Endothelial cell of umbilical vein (primary cell): ENCODE measurements around the gene TBX21.
A peak's percentile ranks its signal among the peaks of the same experiment; 100 is the strongest.

ENCODE experiments used
- CTCF ChIP-seq, 2 donors: IDR thresholded peaks; 1 replicate in 1 of 2; 2 replicates in 1 of 2; pipeline ENCODE4 v1.5.1; 2011; ENCODE audit warnings: low read length in 2 of 2, mild to moderate bottlenecking in 2 of 2, moderate library complexity in 2 of 2, control low read depth in 1 of 2, inconsistent platforms in 1 of 2, low read depth in 1 of 2; ENCODE audit not compliant: insufficient read depth in 1 of 2; ENCODE audit errors: extremely low read depth in 1 of 2
- EZH2 ChIP-seq: IDR thresholded peaks from 2 replicates; pipeline ENCODE4 v1.6.1; 2012; ENCODE audit warnings: borderline replicate concordance, low read depth, mild to moderate bottlenecking, moderate library complexity, low read length, inconsistent platforms; ENCODE audit not compliant: severe bottlenecking
- FOS ChIP-seq: IDR thresholded peaks from 2 replicates; pipeline ENCODE4 v1.6.1; 2011; ENCODE audit warnings: mild to moderate bottlenecking, low read length, moderate library complexity, borderline replicate concordance; ENCODE audit not compliant: insufficient read depth
- MAX ChIP-seq: IDR thresholded peaks from 2 replicates; pipeline ENCODE4 v1.6.1; 2011; ENCODE audit not compliant: insufficient read depth, insufficient read length
- POLR2A ChIP-seq: IDR thresholded peaks from 2 replicates; pipeline ENCODE4 v1.6.1; 2012; ENCODE audit warnings: low read depth, mild to moderate bottlenecking, control low read depth, low read length

GRCh38 chr17:47763913-47764582 is 31.0 kb downstream of the TBX21 start:
- TF ChIP-seq CTCF (IDR thresholded peaks at IDR 0.05; ENCODE audit: extremely low read depth in 1 of 2, insufficient read depth in 1 of 2, low read depth in 1 of 2, low read length in 2 of 2) (no peak), EZH2 (no peak), MAX (no peak), POLR2A (no peak), FOS (peak; percentile 5)
